GM12872 (cell line): ENCODE results near the gene MAOA.

Experiments used
- TF ChIP-seq, protein P1 (sequence below): IDR thresholded peaks from 3 replicates; pipeline ENCODE4 v1.5.1; 2011; ENCODE audit warnings: low read depth, mild to moderate bottlenecking, low read length, moderate library complexity; ENCODE audit not compliant: insufficient read depth

MAOA gene

DNA sequence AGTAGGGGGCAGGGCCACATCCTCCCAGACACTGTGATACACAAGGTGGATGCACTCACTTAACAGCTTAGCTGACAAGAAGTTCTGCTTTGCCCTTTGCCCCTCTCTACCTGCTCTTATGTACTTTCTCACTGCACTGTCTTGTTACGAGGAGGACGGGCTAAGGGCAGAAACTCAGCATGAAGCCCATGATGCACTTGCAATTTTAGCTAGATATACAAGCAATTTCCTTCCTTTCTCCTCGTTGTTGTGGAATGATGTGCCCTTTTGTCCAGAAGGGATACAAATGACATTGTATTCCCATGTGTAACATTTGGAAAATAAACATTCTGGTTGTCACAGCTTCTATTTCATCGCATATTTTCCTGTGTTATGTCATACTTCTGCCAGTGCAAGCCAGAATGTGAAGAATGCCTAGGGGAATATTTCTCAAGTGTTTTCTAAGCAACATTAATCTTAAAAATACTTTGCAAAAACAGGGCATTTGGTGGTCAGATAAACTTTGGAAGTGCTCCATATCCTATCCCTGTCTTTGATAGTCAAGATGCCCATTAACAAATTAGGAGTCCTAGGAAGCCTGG, 47.2 kb downstream of the MAOA start:
- TF ChIP-seq, protein P1, sequence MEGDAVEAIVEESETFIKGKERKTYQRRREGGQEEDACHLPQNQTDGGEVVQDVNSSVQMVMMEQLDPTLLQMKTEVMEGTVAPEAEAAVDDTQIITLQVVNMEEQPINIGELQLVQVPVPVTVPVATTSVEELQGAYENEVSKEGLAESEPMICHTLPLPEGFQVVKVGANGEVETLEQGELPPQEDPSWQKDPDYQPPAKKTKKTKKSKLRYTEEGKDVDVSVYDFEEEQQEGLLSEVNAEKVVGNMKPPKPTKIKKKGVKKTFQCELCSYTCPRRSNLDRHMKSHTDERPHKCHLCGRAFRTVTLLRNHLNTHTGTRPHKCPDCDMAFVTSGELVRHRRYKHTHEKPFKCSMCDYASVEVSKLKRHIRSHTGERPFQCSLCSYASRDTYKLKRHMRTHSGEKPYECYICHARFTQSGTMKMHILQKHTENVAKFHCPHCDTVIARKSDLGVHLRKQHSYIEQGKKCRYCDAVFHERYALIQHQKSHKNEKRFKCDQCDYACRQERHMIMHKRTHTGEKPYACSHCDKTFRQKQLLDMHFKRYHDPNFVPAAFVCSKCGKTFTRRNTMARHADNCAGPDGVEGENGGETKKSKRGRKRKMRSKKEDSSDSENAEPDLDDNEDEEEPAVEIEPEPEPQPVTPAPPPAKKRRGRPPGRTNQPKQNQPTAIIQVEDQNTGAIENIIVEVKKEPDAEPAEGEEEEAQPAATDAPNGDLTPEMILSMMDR, result no peak

DNA sequence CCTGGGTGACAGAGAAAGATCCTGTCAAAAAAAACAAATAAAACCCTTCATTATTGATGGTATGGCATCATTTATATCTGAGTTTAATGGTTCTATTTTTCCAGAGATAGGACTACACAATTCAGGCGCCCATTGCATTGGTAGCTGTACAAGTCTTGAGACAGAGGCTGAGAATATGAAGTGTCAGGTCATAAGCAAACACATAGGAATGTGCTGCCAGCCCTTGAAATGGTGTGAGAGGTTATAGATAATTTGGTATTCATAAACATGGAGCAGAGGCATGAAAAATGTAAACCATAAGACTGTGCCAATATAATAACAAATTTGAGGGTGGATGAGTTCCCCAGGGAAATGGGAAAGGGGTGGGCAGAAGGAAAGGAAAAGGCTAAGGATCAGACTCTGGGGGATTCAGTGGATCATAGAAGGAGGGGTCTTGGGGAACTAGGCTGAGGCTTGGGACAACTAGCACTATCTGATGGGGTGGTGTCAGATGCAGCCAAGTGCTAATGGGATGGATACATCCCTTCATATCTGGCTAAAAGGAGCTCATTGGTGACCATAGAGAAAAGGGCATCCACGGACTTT, 50.8 kb downstream of the MAOA start:
- TF ChIP-seq, protein P1, result no peak

DNA sequence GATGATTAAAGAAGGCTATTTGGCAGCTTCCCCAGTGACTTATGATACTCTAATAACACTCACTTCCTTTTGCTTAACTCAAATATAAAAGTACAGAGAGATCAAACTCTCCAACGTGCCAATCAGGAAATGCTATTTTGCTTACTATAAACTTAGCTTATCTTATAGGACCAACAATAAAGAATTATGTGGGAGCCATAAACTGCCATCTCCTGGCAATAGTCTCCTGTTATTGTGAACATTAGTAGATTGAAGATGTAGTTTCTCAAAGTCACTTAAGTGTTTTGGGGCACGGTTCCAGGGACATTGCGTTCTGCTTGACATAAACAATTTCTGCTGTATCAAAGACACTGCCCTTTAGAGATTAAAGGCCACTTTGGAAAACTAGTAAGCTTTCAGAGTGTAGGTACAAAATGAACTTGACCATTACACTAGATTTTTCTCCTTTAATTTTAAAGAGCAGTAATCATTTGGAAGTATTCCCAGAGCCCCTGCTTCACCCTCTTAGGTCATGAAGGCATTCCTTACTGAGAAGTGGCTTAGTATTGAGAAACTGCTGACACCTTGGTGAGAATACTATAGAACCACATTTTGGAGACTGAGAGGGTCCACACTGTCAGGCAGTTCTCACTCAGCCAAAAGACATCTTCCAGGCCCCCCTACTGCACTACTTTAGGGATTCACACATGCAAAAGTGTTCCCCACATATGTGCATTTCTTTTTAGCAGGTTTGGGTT, 51.9 kb downstream of the MAOA start:
- TF ChIP-seq, protein P1, result no peak

DNA sequence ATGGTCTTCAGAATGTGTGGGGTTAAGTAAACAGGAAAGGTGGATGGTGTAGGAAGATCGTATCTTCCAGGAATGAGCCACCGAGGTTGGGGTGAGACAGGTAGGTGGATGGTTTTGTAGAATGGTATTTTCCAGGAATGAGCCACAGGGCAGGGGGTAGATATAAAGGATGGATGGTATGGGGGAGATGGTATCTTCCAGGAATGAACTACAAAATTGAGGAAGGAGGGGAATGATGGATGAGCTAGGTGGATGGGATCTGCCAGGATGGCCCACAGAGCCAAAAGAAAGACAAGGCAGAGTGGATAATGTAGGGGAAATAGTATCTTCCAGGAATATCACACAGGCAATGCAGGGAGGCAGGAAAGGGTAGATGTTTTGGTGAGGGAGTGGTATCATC, 60.0 kb downstream of the MAOA start:
- TF ChIP-seq, protein P1, result no peak

DNA sequence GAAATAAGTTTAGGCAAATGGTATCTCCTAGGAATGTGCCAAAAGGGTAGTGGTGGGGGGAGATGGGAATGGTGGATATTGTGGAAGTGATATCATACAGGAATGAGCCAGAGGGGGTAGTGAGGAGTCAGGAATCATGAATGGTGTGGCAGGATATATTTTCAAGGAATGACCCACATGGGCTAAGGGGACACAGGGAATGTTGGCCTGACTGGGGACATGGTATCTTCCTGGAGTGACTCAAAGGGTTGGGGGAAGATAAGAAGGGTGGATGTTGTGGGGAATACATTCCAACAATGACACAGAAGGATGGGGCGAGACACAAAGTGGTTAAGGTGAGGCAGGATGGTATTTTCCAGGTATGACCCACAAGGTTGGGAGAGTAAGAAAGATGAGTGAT, 60.6 kb downstream of the MAOA start:
- TF ChIP-seq, protein P1, result no peak

DNA sequence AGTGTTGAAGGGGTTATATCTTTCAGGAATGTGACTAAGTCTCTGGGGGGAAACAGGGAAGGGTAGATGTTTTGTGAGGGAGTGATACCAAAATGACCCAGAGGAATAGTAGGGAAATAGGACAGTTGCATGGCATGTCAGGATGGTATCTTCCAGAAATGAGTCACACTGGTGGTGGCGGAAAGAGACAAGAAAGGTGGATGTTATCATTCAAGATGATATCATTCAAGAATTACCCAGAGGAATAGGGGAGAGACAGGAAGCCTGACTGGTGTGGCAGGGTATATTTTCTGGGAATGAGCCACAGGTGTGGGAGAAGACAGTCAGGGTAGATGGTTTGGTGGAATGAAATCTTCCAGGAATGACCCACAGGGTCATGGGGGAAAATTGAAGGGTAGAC, 61.1 kb downstream of the MAOA start:
- TF ChIP-seq, protein P1, result no peak

DNA sequence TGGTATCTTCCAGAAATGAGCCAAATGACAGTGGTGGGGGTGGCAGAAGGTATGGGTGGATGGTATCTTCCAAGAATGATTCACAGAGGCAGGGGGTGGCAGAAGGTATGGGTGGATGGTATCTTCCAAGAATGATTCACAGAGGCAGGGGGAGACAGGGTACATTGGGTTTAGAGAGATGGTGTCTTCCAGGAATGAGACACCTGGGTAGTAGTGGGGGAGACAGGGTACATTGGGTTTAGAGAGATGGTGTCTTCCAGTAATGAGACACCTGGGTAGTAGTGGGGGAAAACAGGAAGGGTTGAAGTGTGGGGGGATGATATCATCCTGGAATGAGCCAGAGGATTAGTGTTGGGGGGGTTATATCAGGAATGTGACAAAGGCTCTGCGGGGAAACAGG, 62.0 kb downstream of the MAOA start:
- TF ChIP-seq, protein P1, result no peak
